Right cardiac atrium (tissue), 5 donors: Measurements from ENCODE around the gene TM9SF2. TPM values are rescaled to one million over a fixed set of nuclear protein-coding genes. Genes with fewer than 3 reads are reported as not detected.

ENCODE experiments used
- ATAC-seq, 2 donors: fragments of 200-7000 bp; cut with Tn5 transposase; one replicate each; pipeline versions ENCODE4 v1.8.0 to v1.9.1; 2020; ENCODE audit warnings: moderate library complexity in 2 of 2, mild to moderate bottlenecking in 1 of 2
- DNase-seq, 3 donors: peaks; one replicate each; pipeline ENCODE4 v3.0.0-alpha.2; 2020
- H3K27ac ChIP-seq: one replicate; pipeline ENCODE4 v1.5.1; 2013; ENCODE audit warnings: mild to moderate bottlenecking, low read length, control low read depth, moderate library complexity
- H3K27me3 ChIP-seq: one replicate; pipeline ENCODE4 v1.6.1; 2013; ENCODE audit not compliant: control insufficient read depth, insufficient read depth
- H3K4me1 ChIP-seq: one replicate; pipeline ENCODE4 v1.6.1; 2013; ENCODE audit warnings: low read length; ENCODE audit not compliant: control insufficient read depth, insufficient read depth
- H3K4me3 ChIP-seq: one replicate; pipeline ENCODE4 v1.5.1; 2013; ENCODE audit warnings: low read length, control low read depth
- H3K9me3 ChIP-seq: one replicate; pipeline ENCODE4 v1.6.1; 2013; ENCODE audit warnings: low read length; ENCODE audit not compliant: control insufficient read depth
- WGBS: extraction: QIAGEN DNeasy Blood & Tissue Kit; methylation state at CpG from one replicate; pipeline ENCODE4 v1.1.7; 2013; 5-methylcytosine and 5-hydroxymethylcytosine counted together
- intact Hi-C, 4 donors: fragments of 100-400 bp; cut with DNase I; formaldehyde crosslinking; loops; one replicate each; pipeline versions ENCODE4 v1.11.0 to v1.14.0; 2022 to 2023
- polyA plus RNA-seq: library from polyadenylated mRNA; stranded (reverse); fragments of 200-250 nt; gene quantifications from one replicate; pipeline ENCODE4 v1.2.3, GENCODE V29; 2013
- total RNA-seq, 4 donors: library from RNA; stranded (reverse); fragmentation: NEBNext Ultra II Directional; extraction: Animal tissue kit (Norgen Biotek cat#: 25700); gene quantifications; one replicate each; pipeline ENCODE4 v1.2.1, GENCODE V29; 2021
- donor health status: healthy with polysubstance abuse.
- donor health status: DM: no; HTN: yes; CAD: no.
- donor health status: DM: no; HTN: no; CAD: no.
- donor health status: DM: no; HTN: yes; CAD: no; lungs with severe emphysema.
- donor health status: DM: yes; HTN: yes; CAD: no.

TM9SF2 gene
- total and polyA plus RNA-seq, 5 donors: 43.7 to 71.2 (median 66.9) TPM

DNA sequence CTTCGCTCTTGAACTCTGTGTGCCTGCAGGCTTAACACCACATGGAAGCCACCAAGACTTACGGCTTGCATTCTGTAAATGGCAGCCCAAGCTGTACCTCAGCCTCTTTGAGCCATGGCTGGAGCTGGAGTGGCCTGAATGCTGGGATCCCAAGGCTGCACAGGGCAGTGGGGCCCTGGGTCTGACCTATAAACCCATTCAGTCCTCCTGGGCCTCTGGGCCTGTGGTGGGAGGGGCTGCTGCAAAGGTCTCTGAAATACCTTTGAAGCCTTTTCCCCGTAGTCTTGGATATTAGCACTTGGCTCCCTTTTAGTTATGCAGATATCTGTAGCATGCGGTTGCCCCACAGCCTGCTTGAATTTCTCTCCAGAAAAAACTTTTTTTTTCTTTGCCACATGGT lies 8.2 kb downstream of the TM9SF2 start:
- no peaks in the 10 kb centered on the region for H3K27me3 ChIP-seq
- H3K27ac ChIP-seq: no peak overlapping the region
- DNase-seq: no peak
- intact Hi-C loops: loop anchor here in 1 of 4 donors (10.0 kb wide), 1 partner anchor 65 kb away; no protein-coding TSS in a partner anchor
- peak in 1 of 2 donors; percentile 34 for ATAC-seq
- H3K4me1 ChIP-seq: peaks cover 3% of the 10 kb centered on the region
- no peak overlapping the region for H3K4me3 ChIP-seq
- H3K9me3 ChIP-seq: no peaks in the 10 kb centered on the region
- WGBS: 99% methylated on average over 4 of the region's 4 CpGs

DNA sequence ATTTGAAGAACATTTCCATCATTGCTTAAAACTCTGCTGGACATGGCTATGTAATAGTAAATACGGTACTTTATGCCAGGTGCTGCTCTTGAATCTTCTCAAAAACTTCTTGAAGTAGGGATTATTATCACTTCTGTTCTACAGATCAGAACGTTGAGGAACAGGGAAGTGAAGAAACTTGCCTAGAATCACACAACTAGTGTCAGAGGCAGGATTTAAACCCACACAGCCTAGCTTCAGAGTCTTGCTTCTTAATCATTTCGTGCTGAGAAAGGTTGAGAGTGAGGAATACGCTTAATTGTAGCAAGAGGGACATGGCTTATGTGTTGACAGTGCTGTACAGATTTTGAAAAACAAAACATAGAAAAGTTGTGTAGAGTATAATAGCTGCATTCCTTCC lies 13.5 kb downstream of the TM9SF2 start:
- Histone ChIP-seq H3K4me1 (peaks cover 6% of the 10 kb centered on the region), H3K9me3 (no peaks in the 10 kb centered on the region), H3K27ac (no peak overlapping the region), H3K4me3 (no peak overlapping the region), H3K27me3 (no peaks in the 10 kb centered on the region)
- 88% methylated on average over 4 of the region's 4 CpGs for WGBS
- no peak for DNase-seq
- ATAC-seq: no peak
- intact Hi-C loops: no loop called here

- 62% methylated on average over 5 of the region's 5 CpGs for WGBS
- peak; percentile 13 to 61 for ATAC-seq
- no peak overlapping the region for H3K27ac ChIP-seq
Observed at GRCh38 chr13:99516153-99516929, 15.1 kb downstream of the TM9SF2 start.

GRCh38 chr13:99517577-99517976 lies 16.3 kb downstream of the TM9SF2 start:
- no peaks in the 10 kb centered on the region for H3K9me3 ChIP-seq
- H3K4me1 ChIP-seq: peaks cover 6% of the 10 kb centered on the region
- intact Hi-C loops: no loop called here
- WGBS: 80% methylated on average over 2 of the region's 2 CpGs
- DNase-seq: no peak
- no peak overlapping the region for H3K27ac ChIP-seq
- no peak overlapping the region for H3K4me3 ChIP-seq
- H3K27me3 ChIP-seq: no peaks in the 10 kb centered on the region
- no peak for ATAC-seq

More at GRCh38 chr13:99516153-99516929, 15.1 kb downstream of the TM9SF2 start:
- intact Hi-C loops: no loop called here
- Histone ChIP-seq H3K9me3 (no peaks in the 10 kb centered on the region), H3K27me3 (no peaks in the 10 kb centered on the region), H3K4me3 (no peak overlapping the region), H3K4me1 (peaks cover 6% of the 10 kb centered on the region)
- no peak for DNase-seq

GRCh38 chr13:99517984-99518383 lies 16.7 kb downstream of the TM9SF2 start:
- H3K4me1 ChIP-seq: peaks cover 6% of the 10 kb centered on the region
- H3K27ac ChIP-seq: no peak overlapping the region
- DNase-seq (no peak), ATAC-seq (no peak)
- H3K4me3 ChIP-seq: no peak overlapping the region
- WGBS: 96% methylated on average over 6 of the region's 6 CpGs
- H3K27me3 ChIP-seq: no peaks in the 10 kb centered on the region
- intact Hi-C loops: no loop called here
- H3K9me3 ChIP-seq: no peaks in the 10 kb centered on the region

DNA sequence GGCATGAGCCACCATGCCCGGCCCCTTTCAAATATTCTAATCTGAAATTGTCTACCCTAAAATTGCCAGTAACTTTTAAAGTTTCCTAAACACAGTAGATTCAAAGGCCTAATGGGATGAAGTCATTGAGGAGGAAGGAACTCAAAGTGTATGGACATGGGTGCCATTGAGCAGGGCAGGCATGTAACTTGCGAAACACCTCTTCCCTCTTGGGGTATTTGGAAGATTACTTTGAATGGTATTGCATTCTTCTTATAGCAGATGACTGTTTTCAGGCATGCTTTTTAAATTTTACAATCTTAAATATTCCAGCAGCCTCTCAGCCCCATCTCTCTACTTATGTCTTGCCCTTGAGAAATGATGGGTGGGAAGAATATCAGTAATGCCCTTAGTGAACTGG lies 21.0 kb downstream of the TM9SF2 start:
- intact Hi-C loops: no loop called here
- no peaks in the 10 kb centered on the region for H3K9me3 ChIP-seq
- DNase-seq (no peak), ATAC-seq (no peak)
- no peaks in the 10 kb centered on the region for H3K27me3 ChIP-seq
- no peak overlapping the region for H3K27ac ChIP-seq
- WGBS: 95% methylated on average over 2 of the region's 2 CpGs
- H3K4me1 ChIP-seq: no peaks in the 10 kb centered on the region
- no peak overlapping the region for H3K4me3 ChIP-seq

GRCh38 chr13:99523838-99524237 lies 22.6 kb downstream of the TM9SF2 start:
- DNase-seq (no peak), ATAC-seq (no peak)
- Histone ChIP-seq H3K27me3 (no peaks in the 10 kb centered on the region), H3K9me3 (no peaks in the 10 kb centered on the region), H3K4me1 (no peaks in the 10 kb centered on the region), H3K27ac (no peak overlapping the region), H3K4me3 (no peak overlapping the region)
- 96% methylated on average over 4 of the region's 4 CpGs for WGBS
- intact Hi-C loops: no loop called here

DNA sequence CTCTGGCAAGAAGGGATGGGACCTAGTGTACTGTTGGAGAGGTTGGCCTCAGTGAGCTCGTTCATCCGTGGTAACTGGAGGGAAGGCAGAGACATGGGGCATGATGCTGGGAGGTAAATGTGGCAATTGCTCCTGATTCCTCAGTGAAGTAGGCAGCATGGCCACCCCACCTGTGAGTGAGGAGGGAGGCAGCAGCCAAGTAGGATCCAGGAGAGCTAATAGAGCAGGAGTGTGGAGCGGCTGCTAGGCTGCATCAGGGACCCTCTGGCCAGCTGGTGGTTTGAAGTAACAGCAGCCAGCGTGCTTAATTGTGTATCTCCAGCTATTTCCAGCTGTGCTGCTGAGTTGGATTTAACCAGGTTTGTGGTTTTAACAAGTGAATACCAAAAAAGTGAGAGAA lies 24.7 kb downstream of the TM9SF2 start:
- DNase-seq (no peak), ATAC-seq (no peak)
- intact Hi-C loops: no loop called here
- Histone ChIP-seq H3K27me3 (no peaks in the 10 kb centered on the region), H3K4me1 (no peaks in the 10 kb centered on the region), H3K27ac (no peak overlapping the region), H3K4me3 (no peak overlapping the region), H3K9me3 (no peaks in the 10 kb centered on the region)
- WGBS: 86% methylated on average over 4 of the region's 4 CpGs

- Histone ChIP-seq H3K27me3 (no peaks in the 10 kb centered on the region), H3K4me1 (no peaks in the 10 kb centered on the region), H3K27ac (no peak overlapping the region), H3K9me3 (no peaks in the 10 kb centered on the region), H3K4me3 (no peak overlapping the region)
- no peak for DNase-seq
- intact Hi-C loops: no loop called here
- WGBS: 61% methylated on average over 7 of the region's 7 CpGs
- ATAC-seq: no peak
Observed at GRCh38 chr13:99526549-99526948, 25.3 kb downstream of the TM9SF2 start.

GRCh38 chr13:99527301-99527700 lies 26.0 kb downstream of the TM9SF2 start:
- Histone ChIP-seq H3K4me3 (no peak overlapping the region), H3K27me3 (no peaks in the 10 kb centered on the region), H3K27ac (no peak overlapping the region), H3K9me3 (no peaks in the 10 kb centered on the region), H3K4me1 (no peaks in the 10 kb centered on the region)
- intact Hi-C loops: no loop called here
- WGBS: 79% methylated on average over 6 of the region's 6 CpGs
- ATAC-seq: no peak
- DNase-seq: no peak

DNA sequence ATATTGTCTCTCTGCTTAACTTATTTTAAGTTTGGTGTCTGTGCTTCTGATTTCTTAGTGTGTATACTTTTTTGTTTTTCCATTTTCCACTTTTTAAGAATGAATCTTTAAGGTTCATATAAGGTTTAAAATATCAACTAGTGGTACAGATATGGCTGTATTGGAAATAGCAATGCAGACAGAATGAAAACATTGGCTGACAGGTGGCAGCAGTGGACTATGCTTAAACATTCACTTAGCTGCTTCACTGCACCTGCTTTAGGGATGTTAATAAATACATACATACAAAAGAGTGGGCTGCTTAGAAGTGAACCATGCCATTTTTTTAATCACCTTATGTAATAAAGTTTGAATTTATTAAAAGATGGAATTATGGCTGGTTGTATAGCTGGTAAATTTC lies 27.3 kb downstream of the TM9SF2 start:
- Histone ChIP-seq H3K27me3 (no peaks in the 10 kb centered on the region), H3K9me3 (no peaks in the 10 kb centered on the region), H3K4me3 (no peak overlapping the region), H3K27ac (no peak overlapping the region), H3K4me1 (no peaks in the 10 kb centered on the region)
- DNase-seq: no peak
- ATAC-seq: no peak
- intact Hi-C loops: no loop called here

GRCh38 chr13:99536023-99536422 lies 34.8 kb downstream of the TM9SF2 start:
- DNase-seq (no peak), ATAC-seq (no peak)
- no peaks in the 10 kb centered on the region for H3K27me3 ChIP-seq
- no peak overlapping the region for H3K27ac ChIP-seq
- WGBS: 89% methylated on average over 2 of the region's 2 CpGs
- H3K4me3 ChIP-seq: no peak overlapping the region
- intact Hi-C loops: no loop called here
- H3K9me3 ChIP-seq: no peaks in the 10 kb centered on the region
- H3K4me1 ChIP-seq: no peaks in the 10 kb centered on the region
